ENCODE results near the gene SBNO2. TPM values are rescaled to one million over a fixed set of nuclear protein-coding genes. Genes with fewer than 3 reads are reported as not detected.

The SBNO2 gene
- total RNA-seq, 1 donor from 2014 or later = 48.8 TPM

DNA sequence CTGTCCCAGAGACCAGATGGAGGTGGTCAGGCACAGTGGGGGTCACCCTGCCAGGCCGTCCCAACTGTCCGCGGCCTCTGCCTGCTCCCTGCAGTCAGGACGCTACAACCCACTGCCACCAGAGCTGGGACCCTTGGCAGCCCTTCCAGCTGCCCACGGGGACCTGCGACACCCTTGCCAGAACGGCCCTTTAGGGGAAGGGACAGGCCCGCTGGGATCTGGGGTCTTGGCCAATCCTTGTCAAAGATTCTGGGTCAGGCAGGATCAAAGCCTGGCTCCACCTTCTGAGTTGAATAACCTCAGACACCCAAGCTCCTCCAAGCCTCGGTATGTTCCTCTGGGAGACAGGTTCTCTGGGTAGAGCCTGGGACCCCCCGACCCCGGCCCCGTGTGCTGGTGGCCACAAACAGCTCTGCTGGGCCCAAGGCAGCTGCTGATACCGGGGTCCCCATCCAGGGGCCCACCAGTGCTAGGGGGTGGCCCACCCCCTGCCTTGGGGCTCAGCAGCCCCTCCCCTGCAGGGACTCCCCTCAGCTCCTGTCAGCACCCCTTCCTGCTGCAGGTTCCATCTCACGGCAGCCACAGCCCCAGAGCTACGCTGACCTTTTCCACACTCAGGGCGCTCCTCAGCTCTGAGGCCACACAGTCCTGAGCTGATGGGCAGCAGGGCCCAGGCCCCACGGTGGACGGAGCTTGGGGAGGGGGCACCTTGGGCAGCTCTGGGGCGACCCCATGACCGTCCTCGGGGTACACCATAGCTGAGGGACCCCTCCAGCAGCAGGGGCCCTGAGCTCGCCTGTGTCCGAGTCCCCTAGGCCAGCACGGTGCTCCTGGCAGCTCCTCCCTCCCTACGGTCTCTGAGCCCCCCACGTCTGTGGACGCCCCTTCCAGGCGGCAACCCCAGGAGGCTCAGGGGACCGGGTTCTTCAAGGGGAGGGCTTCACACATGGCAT lies 18.4 kb downstream of the SBNO2 start:
- H3K36me3 ChIP-seq (ENCODE audit: control insufficient read depth, insufficient read depth, low read length) = no peaks in the 10 kb centered on the region
- no peaks in the 10 kb centered on the region for H3K27me3 ChIP-seq (ENCODE audit: control insufficient read depth, insufficient read depth, low read length)
- TF ChIP-seq, protein P1, sequence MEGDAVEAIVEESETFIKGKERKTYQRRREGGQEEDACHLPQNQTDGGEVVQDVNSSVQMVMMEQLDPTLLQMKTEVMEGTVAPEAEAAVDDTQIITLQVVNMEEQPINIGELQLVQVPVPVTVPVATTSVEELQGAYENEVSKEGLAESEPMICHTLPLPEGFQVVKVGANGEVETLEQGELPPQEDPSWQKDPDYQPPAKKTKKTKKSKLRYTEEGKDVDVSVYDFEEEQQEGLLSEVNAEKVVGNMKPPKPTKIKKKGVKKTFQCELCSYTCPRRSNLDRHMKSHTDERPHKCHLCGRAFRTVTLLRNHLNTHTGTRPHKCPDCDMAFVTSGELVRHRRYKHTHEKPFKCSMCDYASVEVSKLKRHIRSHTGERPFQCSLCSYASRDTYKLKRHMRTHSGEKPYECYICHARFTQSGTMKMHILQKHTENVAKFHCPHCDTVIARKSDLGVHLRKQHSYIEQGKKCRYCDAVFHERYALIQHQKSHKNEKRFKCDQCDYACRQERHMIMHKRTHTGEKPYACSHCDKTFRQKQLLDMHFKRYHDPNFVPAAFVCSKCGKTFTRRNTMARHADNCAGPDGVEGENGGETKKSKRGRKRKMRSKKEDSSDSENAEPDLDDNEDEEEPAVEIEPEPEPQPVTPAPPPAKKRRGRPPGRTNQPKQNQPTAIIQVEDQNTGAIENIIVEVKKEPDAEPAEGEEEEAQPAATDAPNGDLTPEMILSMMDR (IDR thresholded peaks at IDR 0.05; ENCODE audit: insufficient read depth, low read length, poor library complexity, severe bottlenecking) = no peak
- no peak overlapping the region for H3K4me3 ChIP-seq (ENCODE audit: low read depth, low read length)
- no peak for DNase-seq (ENCODE audit: low read depth)

DNA sequence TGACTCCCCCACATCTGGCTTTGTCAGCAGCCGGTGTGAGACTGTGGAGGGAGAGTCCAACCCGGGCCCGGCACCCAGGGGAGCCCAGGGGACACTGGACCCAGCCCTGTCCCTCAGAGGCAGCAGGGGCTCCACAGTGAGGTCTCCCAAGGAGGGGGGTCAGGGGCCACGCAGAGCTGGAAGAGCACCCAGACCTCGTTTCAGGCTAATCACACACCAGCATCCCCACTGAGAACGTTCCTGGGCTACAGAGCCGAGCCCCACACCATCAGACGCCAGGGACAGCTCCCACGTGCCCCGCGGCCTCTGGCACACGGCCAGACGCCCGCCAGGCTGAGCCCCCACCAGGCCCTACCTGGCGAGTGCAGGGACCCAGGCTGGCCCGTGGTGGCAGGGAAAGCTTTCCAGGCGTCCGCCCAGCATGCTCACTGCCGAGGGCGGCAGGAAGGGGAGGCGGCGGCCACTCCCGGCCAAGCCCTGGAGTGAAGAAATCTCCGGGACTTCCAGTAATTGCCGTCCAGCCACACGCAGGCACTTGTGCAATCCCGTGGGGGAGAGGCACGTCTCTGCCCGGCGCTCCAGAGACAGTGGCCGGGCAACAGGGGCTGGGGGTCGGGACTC lies 19.2 kb downstream of the SBNO2 start:
- Histone ChIP-seq H3K4me3 (ENCODE audit: low read depth, low read length) (no peak overlapping the region), H3K36me3 (ENCODE audit: control insufficient read depth, insufficient read depth, low read length) (no peaks in the 10 kb centered on the region), H3K27me3 (ENCODE audit: control insufficient read depth, insufficient read depth, low read length) (no peaks in the 10 kb centered on the region)
- no peak for DNase-seq (ENCODE audit: low read depth)
- TF ChIP-seq, protein P1 (IDR thresholded peaks at IDR 0.05; ENCODE audit: insufficient read depth, low read length, poor library complexity, severe bottlenecking) = no peak

DNA sequence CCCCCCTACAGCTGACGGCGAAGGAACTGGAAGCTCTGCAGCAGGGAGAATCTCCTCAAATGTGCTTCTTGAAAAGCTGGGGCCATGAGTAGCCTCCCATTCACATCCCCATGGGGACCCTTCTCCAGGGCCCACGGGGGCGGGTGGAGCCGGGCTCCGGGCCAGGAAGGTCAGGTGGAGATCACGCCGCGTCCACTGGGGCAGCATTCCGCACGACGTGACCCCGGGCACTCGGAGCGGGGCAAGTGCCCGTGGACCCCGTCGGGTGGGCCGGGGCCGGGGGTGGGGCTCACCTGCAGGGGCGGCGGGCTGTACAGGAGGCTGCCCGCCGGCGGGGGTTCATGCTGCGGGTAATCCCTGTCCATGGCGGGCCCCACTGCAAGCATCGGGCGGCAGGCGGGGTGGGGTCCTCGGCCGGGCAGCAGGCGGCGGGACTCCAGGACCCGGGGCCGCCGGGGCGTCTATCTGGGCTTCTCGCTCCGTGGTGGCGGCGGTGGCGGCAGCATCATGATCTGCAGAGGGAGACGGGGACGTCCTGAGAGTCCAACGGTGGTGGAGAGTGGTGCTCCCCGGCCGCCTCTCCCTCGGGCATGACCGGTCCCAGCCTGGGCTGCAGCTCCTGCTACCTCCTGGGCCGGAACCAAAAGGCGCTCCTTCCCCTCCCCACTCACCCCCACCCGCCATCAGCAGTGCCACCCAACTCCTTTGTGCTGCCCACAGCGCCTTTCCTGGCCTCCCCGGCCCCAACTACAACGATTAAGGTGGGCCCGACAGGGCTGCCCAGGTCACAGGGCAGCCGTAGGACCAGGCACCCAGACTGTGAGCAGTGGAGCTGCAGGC lies 20.0 kb downstream of the SBNO2 start:
- TF ChIP-seq, protein P1 (IDR thresholded peaks at IDR 0.05; ENCODE audit: insufficient read depth, low read length, poor library complexity, severe bottlenecking) = no peak
- Histone ChIP-seq H3K36me3 (ENCODE audit: control insufficient read depth, insufficient read depth, low read length) (no peaks in the 10 kb centered on the region), H3K27me3 (ENCODE audit: control insufficient read depth, insufficient read depth, low read length) (no peaks in the 10 kb centered on the region), H3K4me3 (ENCODE audit: low read depth, low read length) (no peak overlapping the region)
- DNase-seq (ENCODE audit: low read depth) = no peak

DNA sequence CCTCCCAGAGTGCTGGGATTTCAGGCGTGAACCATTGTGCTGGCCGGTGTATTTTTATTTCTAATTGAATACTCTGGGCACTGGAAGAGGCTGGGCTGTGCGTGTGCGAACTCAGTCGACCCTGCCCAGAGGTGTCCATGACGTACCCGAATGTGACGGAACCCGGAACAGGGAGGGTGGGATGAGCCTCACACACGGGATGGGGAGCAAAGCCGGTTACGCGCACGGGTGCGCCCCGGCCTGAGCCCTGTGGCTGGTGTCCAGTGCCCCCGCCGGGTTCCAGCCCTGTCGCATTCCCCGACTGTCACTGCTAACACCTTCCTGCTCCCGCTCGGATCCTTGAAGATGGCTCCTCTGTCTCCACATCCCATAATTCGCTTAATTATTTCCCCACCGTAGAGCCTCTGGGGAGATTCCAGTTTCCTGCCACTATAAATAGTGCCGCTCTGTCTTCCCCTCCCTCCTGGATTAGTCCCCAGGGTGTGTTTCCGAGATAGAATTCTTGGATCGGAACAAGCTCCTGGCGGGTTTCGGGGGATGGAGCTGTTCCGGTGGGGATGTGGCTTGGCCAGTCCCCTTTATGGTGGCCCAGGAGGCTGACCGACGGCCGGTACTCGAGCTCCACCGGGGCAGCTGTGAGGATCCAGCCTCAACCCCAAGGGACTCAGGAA lies 22.0 kb downstream of the SBNO2 start:
- Histone ChIP-seq H3K27me3 (ENCODE audit: control insufficient read depth, insufficient read depth, low read length) (no peaks in the 10 kb centered on the region), H3K4me3 (ENCODE audit: low read depth, low read length) (no peak overlapping the region), H3K36me3 (ENCODE audit: control insufficient read depth, insufficient read depth, low read length) (no peaks in the 10 kb centered on the region)
- TF ChIP-seq, protein P1 (IDR thresholded peaks at IDR 0.05; ENCODE audit: insufficient read depth, low read length, poor library complexity, severe bottlenecking) = no peak
- DNase-seq (ENCODE audit: low read depth) = no peak

DNA sequence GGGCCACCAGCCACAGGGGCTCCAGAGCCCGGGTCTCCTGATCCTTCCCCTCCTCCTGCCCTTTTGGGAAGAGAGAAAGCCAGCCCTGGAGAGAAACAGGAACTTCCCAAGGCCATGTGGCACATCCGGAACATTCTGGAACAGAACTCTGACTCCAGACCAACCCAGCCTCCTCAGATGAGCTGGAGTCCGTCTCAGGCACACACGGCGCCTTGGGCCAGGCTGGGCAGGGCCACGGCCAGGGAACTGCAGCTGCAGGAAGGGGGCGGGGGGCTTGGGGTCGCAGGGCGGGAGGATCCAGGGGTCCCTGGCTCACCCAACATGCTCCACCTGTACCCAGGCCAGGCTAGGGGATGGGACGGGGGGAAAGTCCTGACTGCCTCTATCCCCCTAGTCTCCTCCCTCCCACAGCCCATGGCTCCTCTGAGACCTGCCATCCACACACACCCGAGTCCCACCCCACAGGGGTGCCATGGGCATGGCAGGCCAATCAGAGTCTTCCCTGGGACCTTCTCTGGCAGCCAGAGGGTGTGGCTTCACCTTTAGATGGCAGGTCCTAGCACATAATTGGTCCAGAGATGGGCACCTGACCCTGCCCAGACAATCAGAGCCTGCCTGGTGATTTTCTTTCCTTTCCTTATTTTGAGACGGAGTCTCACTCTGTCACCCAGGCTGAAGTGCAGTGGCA lies 22.9 kb downstream of the SBNO2 start:
- H3K4me3 ChIP-seq (ENCODE audit: low read depth, low read length) = no peak overlapping the region
- H3K27me3 ChIP-seq (ENCODE audit: control insufficient read depth, insufficient read depth, low read length) = no peaks in the 10 kb centered on the region
- H3K36me3 ChIP-seq (ENCODE audit: control insufficient read depth, insufficient read depth, low read length) = no peaks in the 10 kb centered on the region
- TF ChIP-seq, protein P1 (IDR thresholded peaks at IDR 0.05; ENCODE audit: insufficient read depth, low read length, poor library complexity, severe bottlenecking) = no peak
- DNase-seq (ENCODE audit: low read depth) = no peak

All from kidney epithelial cell (primary cell).